GM19372 (cell line): Measurements from ENCODE around the gene VSTM4.

Experiments
- ATAC-seq: cut with Tn5 transposase; IDR thresholded peaks from one replicate; pipeline ENCODE4 v1.9.1; 2021; ENCODE audit warnings: mild to moderate bottlenecking, low read depth, moderate library complexity; ENCODE audit not compliant: unreplicated experiment

VSTM4 gene

DNA sequence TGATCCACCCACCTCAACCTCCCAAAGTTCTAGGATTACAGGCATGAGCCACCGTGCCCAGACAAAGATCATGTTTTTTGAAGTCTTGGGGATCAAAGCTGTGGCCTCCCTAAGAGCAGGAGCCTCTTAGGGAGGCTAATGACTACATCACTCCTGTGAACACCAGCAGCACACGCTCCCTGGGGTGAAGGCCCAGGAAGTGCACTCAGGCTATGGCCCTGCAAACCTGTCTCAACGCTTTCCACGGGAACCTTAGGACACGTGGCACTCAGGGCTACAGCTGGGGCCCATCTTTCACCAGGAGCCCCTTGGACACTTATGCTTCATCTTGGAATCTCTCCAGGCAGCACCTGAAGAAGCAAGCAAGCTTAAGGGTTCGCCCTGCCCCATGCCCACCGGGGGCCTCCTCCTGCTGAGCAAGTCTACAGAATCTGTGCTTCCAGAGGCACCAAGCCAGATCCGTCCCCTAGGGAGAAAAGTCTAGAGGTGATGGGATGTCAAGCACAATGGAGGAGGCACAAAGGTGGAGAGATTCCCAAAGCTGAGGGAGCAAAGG lies 18.4 kb downstream of the VSTM4 start:
- no peak for ATAC-seq

DNA sequence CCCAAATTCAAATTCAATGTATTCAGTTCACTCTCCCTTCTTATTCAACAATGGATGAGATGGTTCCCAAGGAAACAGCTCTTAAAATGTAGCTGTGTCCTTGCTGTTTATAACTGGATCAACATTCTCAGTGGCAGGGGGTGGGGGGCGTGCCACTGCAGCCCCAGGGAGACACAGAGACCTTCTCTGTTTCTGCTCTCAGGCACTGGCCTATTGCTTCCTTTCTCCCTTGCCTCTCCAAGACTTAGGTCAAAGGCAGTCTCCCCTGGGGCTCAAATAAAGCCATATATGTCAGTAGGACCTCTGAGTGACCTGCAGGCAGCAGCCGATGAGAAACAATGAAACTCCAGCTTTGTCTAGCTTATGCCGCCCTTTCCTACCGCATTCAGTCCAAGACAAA lies 20.7 kb downstream of the VSTM4 start:
- ATAC-seq, result no peak

DNA sequence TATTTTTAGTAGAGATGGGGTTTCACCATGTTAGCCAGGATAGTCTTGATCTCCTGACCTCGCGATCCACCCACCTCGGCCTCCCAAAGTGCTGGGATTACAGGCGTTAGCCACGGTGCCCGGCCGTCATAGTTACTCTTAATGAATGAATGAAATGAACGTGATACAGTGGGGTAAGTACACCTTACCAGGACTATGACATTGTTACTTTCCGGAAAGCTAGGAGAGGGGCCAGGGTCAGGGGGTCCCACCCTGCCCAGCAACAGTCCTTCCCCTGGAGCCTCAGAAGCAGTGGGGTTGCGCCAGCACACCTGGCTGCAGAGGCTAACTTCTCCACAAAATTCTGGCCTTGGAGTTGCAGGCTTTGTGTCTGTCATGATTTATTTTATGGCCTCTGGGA lies 21.4 kb downstream of the VSTM4 start:
- ATAC-seq, result no peak

DNA sequence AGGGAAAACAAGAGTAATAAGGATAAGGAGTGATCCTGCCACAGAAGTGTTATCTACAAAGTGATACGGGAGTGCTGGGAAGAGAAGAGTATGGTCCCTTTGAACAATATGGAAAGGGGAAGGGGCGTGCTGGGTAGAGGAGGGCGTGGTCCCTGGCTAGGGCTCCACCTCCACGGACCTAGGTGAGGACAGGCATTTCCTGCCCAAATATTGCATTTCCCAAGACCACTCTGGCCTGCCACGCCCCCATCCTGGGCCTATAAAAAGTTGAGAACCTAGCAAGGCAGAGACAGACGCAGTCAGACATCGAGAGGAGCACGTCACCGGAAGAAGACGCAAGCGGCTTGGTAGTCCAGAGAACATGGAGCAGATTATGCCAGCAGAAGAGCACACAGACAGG lies 22.8 kb downstream of the VSTM4 start:
- no peak for ATAC-seq

DNA sequence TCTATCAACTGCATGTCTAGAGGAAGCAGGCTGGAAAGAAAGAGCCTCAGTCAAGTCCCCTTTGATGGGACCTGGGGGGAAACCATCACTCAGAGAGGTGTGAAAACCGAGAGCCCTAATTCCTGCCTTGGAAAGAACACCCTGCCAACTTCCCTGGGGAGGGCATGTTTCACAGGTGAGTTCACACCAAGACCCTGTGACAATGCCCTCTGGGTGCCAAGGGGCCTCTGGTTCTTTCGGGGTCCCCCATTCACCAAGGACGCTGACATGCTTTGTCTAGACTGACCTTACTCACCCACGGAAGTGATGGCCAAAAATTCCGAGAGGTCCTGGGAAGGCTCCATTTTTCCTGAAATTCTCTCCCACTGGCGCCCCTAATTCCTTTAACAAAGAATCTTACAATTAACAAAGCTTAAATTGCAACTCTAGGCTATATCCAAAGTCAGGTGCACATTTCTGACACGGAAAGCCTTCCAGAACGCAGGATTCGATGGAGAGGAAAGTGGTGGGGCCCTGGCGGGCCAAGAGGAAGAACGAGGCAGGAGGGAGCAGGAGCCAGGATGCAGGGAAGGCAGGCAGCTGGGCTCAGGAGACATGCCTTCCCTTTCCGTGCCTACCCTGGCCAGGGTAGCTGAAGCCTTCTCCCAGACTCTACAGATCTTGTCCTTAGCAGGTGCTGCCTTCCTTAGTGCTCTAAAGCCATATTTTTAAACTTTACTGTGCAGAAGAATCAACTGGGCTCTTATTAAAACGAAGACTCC lies 23.7 kb downstream of the VSTM4 start:
- no peak for ATAC-seq

DNA sequence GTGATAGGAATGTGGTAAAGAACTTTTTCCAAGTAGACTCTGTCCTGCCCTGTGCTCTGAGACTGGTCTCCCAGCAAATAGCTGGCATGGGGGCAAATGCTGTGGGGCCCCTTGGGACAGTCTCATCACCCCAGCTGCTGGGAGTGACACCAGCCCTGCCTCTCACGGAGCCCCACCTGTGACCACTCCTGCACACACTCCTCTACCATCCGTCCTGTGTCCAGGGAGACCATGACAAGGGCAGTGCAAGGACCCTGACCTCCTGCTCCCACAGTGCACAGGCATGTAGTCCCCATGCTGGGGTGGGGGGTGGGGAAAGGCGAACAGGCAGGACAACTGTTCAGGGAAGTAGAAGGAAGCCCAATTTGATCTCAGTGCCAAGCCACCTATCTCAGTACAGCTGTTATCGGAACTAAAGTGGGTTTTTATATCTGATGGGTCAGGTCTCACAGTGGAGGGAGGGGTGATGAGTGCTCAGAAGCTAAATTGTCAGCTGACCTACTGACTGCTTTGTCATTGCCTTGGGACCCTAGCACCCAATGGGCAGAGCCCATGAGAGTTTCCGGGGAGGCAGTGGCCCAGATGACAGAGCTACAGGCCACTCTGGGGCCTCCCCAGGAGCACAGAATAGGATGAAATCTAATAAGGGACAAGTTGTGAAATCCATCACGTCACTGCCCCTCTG lies 24.5 kb downstream of the VSTM4 start:
- ATAC-seq, result no peak

DNA sequence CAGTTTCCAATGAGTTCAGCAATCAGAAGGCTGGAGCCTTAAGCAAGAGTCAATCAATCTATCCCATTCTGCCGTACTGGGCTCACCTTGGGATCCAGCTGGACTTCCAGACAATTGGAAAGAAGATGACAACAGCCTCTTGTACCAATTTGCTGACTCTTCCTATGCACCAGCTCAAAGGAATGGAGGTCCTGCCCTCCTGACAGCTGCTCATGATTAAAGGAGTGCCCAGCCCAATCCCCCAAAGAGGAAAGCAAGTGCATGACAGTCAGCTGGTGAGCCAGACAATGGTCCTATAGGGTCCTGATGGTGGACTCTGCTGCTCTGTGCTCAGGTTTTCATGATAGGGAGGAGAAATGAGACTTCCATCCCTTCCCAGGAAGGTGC lies 25.1 kb downstream of the VSTM4 start:
- no peak for ATAC-seq

DNA sequence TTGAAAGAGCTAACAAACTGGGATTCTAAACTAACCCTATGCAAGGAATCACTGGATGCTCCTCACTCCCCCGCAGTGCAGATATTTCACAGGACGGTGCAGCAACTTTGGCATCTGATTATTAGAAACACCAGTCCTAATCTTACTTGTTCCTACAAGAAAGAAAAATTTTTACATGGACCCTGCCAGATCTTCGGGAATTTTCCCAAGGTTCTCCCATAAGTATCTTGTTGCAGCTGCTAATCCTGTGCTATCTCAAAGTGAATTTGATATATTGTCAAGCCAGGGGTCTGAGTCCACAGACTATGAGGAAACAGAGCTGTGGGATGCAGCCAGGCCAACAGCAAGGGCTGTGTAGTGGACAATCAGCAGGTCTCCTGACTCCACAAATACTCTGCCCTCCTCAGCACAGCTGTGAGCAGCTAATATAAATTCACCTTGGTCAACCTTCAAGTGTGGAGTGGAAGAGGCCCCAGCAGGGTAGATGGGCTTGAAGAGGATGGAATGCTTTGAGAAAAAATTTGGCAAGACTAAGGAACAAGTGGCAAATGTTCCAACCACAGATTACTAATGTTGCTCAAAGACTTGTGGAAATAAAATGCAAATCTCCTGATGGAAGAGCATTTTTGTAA lies 25.6 kb downstream of the VSTM4 start:
- ATAC-seq, result no peak

DNA sequence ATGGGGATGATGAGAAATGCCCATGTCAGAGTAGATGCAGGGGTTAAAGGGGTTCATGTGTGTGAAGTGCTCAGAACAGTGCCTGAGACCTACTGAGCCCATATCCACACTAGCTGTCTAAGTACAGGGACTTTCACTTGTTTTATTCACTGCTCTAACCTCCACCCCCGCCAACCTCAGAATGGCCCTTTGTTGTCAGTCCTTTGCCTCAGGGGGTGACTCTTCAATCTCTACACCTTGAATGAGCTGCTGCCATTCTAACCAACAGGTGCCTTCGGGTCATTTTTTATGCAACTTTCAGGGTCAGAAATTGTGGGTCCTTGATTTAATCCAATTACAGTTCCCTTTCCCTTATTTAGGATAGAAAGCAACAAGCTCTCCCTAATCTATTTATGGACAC lies 26.2 kb downstream of the VSTM4 start:
- ATAC-seq, result no peak

DNA sequence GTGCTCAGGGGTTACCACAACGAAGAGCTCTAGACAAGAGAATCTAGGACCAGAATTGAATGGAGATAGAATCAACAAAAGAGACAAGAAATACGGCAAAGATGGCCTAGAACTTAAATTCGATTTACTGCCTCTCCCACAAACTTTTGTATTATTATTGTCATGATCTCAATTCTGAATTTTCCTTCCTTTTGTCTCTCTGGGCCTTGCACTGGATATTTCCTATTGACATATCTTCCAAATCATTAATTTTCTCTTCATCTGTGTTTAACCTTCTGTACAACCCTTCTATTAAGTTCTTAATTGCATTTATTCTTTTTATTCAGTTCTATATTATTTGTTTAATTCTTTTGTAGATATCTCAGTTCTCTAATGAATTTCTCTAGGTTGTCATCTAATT lies 28.4 kb downstream of the VSTM4 start:
- no peak for ATAC-seq

DNA sequence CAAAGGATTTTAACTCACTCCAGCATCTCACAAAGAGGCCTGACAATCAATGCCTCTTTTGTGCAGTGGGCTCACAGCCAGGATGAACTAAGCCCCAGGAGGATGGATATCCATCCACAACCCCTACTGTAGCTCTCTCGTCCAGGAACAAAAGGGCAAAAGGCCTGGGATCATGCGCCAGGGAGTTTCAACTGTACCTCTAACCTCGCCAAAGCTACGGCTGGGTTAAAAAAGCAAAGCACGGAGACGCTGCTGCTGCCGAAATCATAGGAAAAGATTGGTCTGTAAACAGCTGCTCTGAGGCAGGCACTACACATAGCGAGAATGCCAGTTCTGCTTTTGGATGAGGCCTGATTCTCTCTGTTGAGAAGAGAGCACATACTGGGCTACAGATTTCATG lies 32.1 kb downstream of the VSTM4 start:
- no peak for ATAC-seq

DNA sequence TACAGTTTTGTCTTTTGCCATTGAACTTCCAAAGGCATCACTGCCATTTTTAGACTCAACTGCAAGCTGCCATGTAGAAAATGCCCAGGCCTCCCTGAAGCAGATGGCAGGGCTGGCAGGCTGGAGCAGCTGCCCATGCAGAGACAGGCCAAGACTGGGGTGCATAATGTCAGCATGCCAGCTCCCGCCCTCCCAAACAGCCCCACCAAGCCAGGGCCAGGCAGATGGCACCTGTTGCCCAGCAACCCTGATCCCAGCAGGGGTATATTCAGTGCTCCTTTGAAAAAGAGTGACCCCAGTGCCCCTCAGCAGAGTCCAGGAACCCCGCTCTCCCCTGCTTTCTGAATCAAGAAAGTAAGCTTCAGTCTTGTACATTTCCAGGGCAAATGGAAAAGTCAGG lies 32.6 kb downstream of the VSTM4 start:
- no peak for ATAC-seq

DNA sequence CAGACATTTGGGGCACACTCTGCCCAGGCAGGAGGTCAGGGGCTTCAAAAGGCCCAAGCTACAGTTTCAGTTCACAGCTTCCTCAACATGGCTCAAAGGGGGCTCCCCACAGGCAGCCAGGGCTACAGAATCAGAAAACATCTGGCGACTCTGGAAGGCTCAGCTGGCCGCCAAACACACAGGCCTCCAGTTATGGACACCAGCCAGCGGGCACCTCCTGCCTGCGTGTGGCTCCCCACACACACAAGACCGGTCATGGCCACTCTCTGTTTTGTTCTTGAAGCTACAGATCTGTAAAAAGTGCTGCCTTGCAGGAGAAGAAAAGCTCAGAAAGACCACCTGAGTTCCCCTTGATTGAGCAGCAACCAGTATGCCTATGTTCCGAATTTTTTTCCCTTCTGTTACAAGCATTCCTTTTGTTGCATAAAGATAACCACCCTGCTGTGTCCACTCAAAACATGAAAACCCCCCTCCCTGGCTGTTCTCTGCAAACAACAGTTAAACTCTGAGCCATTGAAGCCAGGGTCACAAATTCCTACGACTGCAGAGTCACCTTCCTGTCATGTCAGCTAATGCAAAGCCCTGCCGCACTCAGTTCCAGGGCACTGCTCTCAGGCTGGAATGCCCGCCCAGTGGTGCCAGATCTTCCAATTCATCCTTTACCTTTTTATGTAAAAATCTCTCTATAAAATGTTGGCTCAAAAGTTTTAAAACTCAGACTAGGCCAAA lies 33.6 kb downstream of the VSTM4 start:
- ATAC-seq, result no peak

DNA sequence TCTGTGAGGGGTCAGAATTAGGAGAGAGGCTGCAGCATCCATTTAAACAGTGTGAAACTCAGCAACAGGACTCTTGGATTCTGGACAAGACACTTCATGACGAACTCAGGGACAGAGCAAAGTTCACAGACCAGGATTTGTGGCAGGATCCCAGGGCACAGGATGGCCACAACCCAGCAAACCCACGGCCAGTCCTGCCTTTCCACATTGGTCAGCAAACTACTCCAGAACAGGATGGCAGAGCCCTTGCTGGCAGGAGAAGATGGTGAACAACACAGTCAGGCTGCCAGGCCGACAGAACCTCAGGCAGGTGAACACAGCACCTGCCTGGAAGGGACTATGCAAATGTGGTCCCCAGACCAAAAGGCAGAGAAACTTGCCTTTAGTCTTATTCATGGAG lies 34.4 kb downstream of the VSTM4 start:
- ATAC-seq, result no peak

DNA sequence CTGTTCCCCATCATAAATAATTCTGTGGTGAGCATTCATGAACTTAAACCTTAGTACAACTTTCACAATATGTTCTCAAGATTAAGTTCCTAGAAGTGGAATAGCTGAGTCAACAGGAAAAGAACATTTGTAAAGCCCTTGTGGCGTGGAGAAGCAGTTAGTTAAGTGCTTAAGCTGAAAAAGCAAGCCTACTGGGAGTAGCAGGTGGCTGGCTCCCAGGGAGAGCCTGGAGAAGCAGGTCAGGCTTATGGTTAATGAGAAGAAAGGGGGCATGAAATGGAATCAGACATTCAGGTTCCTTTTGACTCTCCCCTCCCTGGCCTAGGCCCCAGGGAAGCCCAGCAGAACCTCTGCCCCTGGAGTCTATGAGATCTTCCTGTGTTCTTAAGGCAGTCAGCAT lies 35.3 kb downstream of the VSTM4 start:
- no peak for ATAC-seq

DNA sequence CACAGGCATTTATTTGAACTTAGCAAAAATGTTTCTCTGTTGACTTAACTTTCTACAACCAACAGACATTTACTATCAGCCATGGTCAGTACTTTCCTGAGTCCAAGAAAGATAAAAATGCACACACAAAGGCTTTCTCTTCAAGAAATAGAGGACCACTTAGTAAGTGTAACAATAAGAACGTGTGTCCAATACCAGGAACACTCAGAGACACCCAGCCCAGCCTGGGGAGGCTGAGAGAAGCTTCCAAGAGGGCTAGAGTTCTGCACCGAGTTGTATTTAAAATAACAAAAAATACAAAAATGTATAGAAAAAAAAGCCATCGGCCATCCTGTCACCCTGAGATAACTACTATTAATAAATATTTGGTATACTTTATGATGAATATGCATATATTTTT lies 35.8 kb downstream of the VSTM4 start:
- no peak for ATAC-seq

DNA sequence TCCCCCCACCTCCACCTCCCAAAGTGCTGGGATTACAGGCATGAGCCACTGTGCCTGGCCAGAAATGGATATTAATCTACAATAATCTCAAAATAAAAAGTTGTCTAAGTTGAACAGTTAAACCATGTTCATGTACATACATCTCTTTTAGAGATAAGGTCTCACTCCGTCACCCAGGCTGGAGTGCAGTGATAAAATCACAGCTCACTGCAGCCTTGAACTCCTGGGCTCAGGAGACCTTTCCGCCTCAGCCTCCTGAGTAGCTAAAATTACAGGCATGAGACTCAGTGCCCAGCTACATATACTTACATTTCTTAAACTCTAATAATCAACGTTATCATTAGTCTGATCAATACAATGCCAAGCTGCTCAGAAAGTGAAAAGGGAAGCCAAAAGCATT lies 36.2 kb downstream of the VSTM4 start:
- no peak for ATAC-seq

DNA sequence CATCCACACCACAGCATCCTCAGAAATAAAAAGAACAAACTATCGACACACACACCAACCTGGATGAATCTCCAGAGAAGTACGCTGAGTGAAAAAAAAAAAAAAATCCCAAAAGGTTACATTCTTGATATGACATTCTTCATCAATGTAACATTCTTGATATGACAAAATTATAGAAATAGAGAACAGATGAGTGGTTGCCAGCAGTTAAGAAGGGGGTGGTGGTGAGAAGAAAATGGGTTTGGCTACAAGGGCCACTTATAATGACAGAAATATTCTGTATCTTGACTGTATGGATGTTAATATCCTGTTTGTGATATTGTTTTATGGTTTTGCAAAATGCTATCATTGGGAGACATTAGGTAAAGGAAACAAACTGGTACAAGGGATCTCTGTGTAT lies 36.9 kb downstream of the VSTM4 start:
- ATAC-seq, result no peak

DNA sequence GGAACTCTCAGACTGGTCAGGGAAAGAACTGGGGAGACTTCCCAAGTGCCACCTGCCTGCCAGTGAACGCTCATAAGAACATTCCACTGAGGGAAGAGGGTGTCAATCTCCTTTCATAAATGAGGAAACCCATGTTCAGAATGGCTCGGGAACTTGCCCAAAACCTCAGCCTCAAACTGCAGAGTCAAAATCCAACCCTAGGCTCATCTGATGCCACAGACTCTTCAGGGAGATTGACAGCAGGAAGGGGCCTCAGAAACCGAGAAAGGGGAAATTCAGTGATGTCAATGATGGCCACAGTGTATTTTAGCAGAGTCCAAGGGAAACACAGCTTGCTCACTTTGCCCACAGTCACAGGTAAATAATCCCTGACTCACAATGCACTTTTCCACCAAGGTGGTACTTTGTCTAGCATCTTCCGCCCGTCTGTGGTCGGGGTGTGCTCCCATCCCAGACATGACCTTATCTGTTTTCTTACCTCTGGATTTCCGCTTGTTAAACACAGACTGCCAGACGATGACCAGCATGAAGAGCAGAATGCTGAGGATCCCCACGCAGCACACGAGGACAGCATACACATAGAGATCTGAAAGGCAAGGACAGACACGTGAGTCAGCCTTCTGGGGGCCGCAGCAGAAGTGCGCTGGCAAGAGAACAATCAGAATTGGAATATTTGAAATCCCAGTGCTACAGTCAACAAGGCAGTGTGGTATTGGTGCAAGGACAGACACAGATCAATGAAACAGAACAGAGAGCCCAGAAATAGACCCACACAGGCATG lies 38.4 kb downstream of the VSTM4 start:
- ATAC-seq, result peak; percentile 76

DNA sequence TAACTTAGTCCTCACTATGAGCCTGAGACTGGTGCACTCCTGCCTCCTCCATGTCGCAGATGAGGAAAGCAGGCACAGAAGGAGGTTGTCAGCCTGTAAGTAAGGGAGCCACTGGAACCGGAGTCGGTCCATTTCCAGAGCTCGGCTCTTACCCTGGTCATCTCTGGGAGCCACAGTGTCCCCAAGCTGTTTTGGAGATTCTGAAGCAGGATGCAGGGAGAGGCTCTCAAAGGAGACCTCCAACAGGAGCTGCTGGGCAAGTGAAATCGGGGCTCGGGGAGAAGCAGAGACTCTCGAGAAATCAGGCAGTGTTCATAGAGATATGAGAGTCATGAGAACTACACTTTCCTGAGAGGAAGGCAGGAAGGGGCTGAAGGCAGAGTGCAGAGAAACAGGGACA lies 39.0 kb downstream of the VSTM4 start:
- no peak for ATAC-seq
